Spleen (tissue), 11 donors: ENCODE results near the gene TACC2. TPM values are rescaled to one million over a fixed set of nuclear protein-coding genes. Genes with fewer than 3 reads are reported as not detected.

Experiments used
- DNase-seq: peaks from one replicate; pipeline ENCODE4 v3.0.0-alpha.2; 2020
- H3K27ac ChIP-seq, 8 donors: fragments of 200-600 bp; sonication (generic) in 7 of 8; 1 replicate in 4 of 8; 2 replicates in 4 of 8; pipeline versions ENCODE4 v1.5.0 to v1.8.0; 2016 to 2021; ENCODE audit warnings: inconsistent platforms in 4 of 8, mild to moderate bottlenecking in 4 of 8, moderate library complexity in 1 of 8
- H3K27me3 ChIP-seq, 7 donors: fragments of 200-600 bp; sonication (generic) in 6 of 7; replicated peaks in 1 of 7; 1 replicate in 4 of 7; 2 replicates in 3 of 7; pipeline versions ENCODE4 v1.5.0 to v1.8.0; 2016 to 2021; ENCODE audit warnings: inconsistent platforms in 3 of 7, mild to moderate bottlenecking in 1 of 7
- H3K36me3 ChIP-seq, 6 donors: fragments of 200-600 bp; sonication (generic) in 5 of 6; 1 replicate in 4 of 6; 2 replicates in 2 of 6; pipeline versions ENCODE4 v1.5.0 to v1.8.0; 2016 to 2021; ENCODE audit warnings: inconsistent platforms in 2 of 6
- H3K4me1 ChIP-seq, 6 donors: fragments of 200-600 bp; sonication (generic) in 5 of 6; 1 replicate in 3 of 6; 2 replicates in 3 of 6; pipeline versions ENCODE4 v1.5.0 to v1.8.0; 2016 to 2021; ENCODE audit warnings: inconsistent platforms in 3 of 6
- H3K4me3 ChIP-seq, 8 donors: fragments of 200-600 bp; sonication (generic) in 7 of 8; 1 replicate in 4 of 8; 2 replicates in 4 of 8; pipeline versions ENCODE4 v1.5.0 to v1.8.0; 2016 to 2021; ENCODE audit warnings: inconsistent platforms in 4 of 8, mild to moderate bottlenecking in 4 of 8, moderate library complexity in 2 of 8
- H3K9me3 ChIP-seq, 8 donors: fragments of 200-600 bp; sonication (generic) in 7 of 8; 1 replicate in 4 of 8; 2 replicates in 4 of 8; pipeline versions ENCODE4 v1.5.0 to v1.8.0; 2016 to 2021; ENCODE audit warnings: inconsistent platforms in 4 of 8
- POLR2A ChIP-seq, 3 donors: fragments of 450-650 bp; IDR thresholded peaks; one replicate each; pipeline ENCODE4 v1.5.1; 2017; ENCODE audit warnings: antibody characterized with exemption in 3 of 3, mild to moderate bottlenecking in 1 of 3
- POLR2AphosphoS5 ChIP-seq, 3 donors: sonication (generic); formaldehyde crosslinking; IDR thresholded peaks; one replicate each; pipeline ENCODE4 v1.5.1; 2017; ENCODE audit warnings: antibody characterized with exemption in 3 of 3
- WGBS, 5 donors: extraction: QIAGEN DNeasy Blood & Tissue Kit in 3 of 5; methylation state at CpG; one replicate each; pipeline versions ENCODE4 v1.1.5 to v1.1.7; 2013 to 2018; 5-methylcytosine and 5-hydroxymethylcytosine counted together
- intact Hi-C: fragments of 100-400 bp; cut with DNase I; formaldehyde crosslinking; loops from one replicate; pipeline ENCODE4 v1.15.0; 2023; ENCODE audit warnings: low total_unique reads
- polyA plus RNA-seq, 3 donors: library from polyadenylated mRNA; stranded (reverse); fragments of 200-250 nt; gene quantifications; one replicate each; pipeline ENCODE4 v1.2.1, GENCODE V29; 2013
- total RNA-seq, 7 donors: library from RNA; depleted of rRNA in 3 of 7; stranded (reverse); fragments of >200 nt in 3 of 7; fragmentation: NEBNext Ultra II Directional in 4 of 7; extraction: Animal tissue kit (Norgen Biotek cat#: 25700) in 4 of 7; gene quantifications; one replicate each; pipeline versions ENCODE4 v1.1.0 to v1.2.1, GENCODE V29; 2016 to 2021
- TF ChIP-seq, protein P1 (sequence below), 11 experiments: fragments of 200-600 bp in 7 of 11; fragments of 450-650 bp in 4 of 11; sonication (generic) in 4 of 11; IDR thresholded peaks in 8 of 11; conservative IDR thresholded peaks in 3 of 11; 1 replicate in 7 of 11; 2 replicates in 4 of 11; pipeline versions ENCODE4 v1.4.0 to v1.8.0; 2016 to 2021; ENCODE audit warnings: antibody characterized with exemption in 11 of 11, inconsistent platforms in 4 of 11, mild to moderate bottlenecking in 1 of 11
- donor health status: healthy with polysubstance abuse.
- donor health status: DM: no; HTN: no; CAD: no; lungs with moderate emphysema.
- donor health status: DM: no; HTN: no; CAD: no.
- donor health status: Bipolar disorder and iron deficiency.
- donor health status: healthy.
- donor health status: DM: no; HTN: no; CAD: no.
- donor health status: DM: yes; HTN: yes; CAD: no.

Gene TACC2
- total and polyA plus RNA-seq, 10 donors, result 2.4 to 13.9 (median 4.5) TPM

DNA sequence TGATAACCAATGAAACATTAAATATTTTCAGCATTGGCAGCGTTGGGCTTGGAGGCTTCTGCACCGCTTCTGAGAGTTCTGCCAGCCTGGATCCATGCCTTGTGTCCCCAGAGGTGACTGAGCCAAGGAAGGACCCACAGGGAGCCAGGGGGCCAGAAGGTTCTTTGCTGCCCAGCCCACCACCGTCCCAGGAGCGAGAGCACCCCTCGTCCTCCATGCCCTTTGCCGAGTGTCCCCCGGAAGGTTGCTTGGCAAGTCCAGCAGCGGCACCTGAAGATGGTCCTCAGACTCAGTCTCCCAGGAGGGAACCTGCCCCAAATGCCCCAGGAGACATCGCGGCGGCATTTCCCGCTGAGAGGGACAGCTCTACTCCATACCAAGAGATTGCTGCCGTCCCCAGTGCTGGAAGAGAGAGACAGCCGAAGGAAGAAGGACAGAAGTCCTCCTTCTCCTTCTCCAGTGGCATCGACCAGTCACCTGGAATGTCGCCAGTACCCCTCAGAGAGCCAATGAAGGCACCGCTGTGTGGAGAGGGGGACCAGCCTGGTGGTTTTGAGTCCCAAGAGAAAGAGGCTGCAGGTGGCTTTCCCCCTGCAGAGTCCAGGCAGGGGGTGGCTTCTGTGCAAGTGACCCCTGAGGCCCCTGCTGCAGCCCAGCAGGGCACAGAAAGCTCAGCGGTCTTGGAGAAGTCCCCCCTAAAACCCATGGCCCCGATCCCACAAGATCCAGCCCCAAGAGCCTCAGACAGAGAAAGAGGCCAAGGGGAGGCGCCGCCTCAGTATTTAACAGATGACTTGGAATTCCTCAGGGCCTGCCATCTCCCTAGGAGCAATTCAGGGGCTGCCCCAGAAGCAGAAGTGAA, 93.9 kb downstream of the TACC2 start:
- no peak for DNase-seq
- intact Hi-C loops, result no loop called here
- no peaks in the 10 kb centered on the region for H3K9me3 ChIP-seq
- WGBS, 5 donors, result 83 to 91% (median 86%) methylated on average over 11 to 21 of the region's 21 CpGs
- no peaks in the 10 kb centered on the region for H3K4me1 ChIP-seq
- H3K27me3 ChIP-seq, result peaks cover 0 to 19% (median 0%) of the 10 kb centered on the region in 7 donors
- no peak overlapping the region for H3K27ac ChIP-seq
- TF ChIP-seq, protein P1, sequence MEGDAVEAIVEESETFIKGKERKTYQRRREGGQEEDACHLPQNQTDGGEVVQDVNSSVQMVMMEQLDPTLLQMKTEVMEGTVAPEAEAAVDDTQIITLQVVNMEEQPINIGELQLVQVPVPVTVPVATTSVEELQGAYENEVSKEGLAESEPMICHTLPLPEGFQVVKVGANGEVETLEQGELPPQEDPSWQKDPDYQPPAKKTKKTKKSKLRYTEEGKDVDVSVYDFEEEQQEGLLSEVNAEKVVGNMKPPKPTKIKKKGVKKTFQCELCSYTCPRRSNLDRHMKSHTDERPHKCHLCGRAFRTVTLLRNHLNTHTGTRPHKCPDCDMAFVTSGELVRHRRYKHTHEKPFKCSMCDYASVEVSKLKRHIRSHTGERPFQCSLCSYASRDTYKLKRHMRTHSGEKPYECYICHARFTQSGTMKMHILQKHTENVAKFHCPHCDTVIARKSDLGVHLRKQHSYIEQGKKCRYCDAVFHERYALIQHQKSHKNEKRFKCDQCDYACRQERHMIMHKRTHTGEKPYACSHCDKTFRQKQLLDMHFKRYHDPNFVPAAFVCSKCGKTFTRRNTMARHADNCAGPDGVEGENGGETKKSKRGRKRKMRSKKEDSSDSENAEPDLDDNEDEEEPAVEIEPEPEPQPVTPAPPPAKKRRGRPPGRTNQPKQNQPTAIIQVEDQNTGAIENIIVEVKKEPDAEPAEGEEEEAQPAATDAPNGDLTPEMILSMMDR (IDR thresholded peaks at IDR 0.05 in 8 of 11, conservative IDR thresholded peaks at IDR 0.05 in 3 of 11), result no peak
- TF ChIP-seq POLR2AphosphoS5 (IDR thresholded peaks at IDR 0.05) (no peak), POLR2A (IDR thresholded peaks at IDR 0.05) (no peak)
- no peaks in the 10 kb centered on the region for H3K36me3 ChIP-seq
- no peak overlapping the region for H3K4me3 ChIP-seq

DNA sequence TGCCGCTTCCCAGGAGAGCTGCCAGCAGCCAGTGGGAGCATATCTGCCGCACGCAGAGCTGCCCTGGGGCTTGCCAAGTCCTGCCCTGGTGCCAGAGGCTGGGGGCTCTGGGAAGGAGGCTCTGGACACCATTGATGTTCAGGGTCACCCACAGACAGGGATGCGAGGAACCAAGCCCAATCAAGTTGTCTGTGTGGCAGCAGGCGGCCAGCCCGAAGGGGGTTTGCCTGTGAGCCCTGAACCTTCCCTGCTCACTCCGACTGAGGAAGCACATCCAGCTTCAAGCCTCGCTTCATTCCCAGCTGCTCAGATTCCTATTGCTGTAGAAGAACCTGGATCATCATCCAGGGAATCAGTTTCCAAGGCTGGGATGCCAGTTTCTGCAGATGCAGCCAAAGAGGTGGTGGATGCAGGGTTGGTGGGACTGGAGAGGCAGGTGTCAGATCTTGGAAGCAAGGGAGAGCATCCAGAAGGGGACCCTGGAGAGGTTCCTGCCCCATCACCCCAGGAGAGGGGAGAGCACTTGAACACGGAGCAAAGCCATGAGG, 94.6 kb downstream of the TACC2 start:
- H3K36me3 ChIP-seq, result no peaks in the 10 kb centered on the region
- H3K9me3 ChIP-seq, result no peaks in the 10 kb centered on the region
- H3K27ac ChIP-seq, result no peak overlapping the region
- 74 to 94% (median 84%) methylated on average over 6 to 9 of the region's 9 CpGs for WGBS, 5 donors
- H3K4me1 ChIP-seq, result no peaks in the 10 kb centered on the region
- H3K4me3 ChIP-seq, result no peak overlapping the region
- TF ChIP-seq POLR2AphosphoS5 (IDR thresholded peaks at IDR 0.05), result no peak
- TF ChIP-seq, protein P1 (IDR thresholded peaks at IDR 0.05 in 8 of 11, conservative IDR thresholded peaks at IDR 0.05 in 3 of 11), result no peak
- no peak for TF ChIP-seq POLR2A (IDR thresholded peaks at IDR 0.05)
- intact Hi-C loops, result no loop called here
- peaks cover 0 to 19% (median 0%) of the 10 kb centered on the region in 7 donors for H3K27me3 ChIP-seq
- no peak for DNase-seq

DNA sequence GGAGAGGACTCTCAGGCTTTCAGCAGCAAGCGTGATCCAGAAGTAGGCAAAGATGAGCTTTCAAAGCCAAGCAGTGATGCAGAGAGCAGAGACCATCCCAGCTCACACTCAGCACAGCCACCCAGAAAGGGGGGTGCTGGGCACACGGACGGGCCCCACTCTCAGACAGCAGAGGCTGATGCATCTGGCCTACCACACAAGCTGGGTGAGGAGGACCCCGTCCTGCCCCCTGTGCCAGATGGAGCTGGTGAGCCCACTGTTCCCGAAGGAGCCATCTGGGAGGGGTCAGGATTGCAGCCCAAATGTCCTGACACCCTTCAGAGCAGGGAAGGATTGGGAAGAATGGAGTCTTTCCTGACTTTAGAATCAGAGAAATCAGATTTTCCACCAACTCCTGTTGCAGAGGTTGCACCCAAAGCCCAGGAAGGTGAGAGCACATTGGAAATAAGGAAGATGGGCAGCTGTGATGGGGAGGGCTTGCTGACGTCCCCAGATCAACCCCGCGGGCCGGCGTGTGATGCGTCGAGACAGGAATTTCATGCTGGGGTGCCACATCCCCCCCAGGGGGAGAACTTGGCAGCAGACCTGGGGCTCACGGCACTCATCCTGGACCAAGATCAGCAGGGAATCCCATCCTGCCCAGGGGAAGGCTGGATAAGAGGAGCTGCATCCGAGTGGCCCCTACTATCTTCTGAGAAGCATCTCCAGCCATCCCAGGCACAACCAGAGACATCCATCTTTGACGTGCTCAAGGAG, 95.5 kb downstream of the TACC2 start:
- no peak for TF ChIP-seq POLR2AphosphoS5 (IDR thresholded peaks at IDR 0.05)
- TF ChIP-seq, protein P1 (IDR thresholded peaks at IDR 0.05 in 8 of 11, conservative IDR thresholded peaks at IDR 0.05 in 3 of 11), result no peak
- no peak for DNase-seq
- Histone ChIP-seq H3K36me3 (no peaks in the 10 kb centered on the region), H3K4me1 (no peaks in the 10 kb centered on the region), H3K4me3 (no peak overlapping the region), H3K27me3 (peaks cover 0 to 19% (median 0%) of the 10 kb centered on the region in 7 donors), H3K9me3 (no peaks in the 10 kb centered on the region), H3K27ac (no peak overlapping the region)
- whole genome bisulfite sequencing, 5 donors, result 71 to 81% (median 75%) methylated on average over 14 to 15 of the region's 15 CpGs
- intact Hi-C loops, result no loop called here
